ENCODE data around the gene FKBP14. TPM values are rescaled to one million over a fixed set of nuclear protein-coding genes. Genes with fewer than 3 reads are reported as not detected.

Gene FKBP14
- total and polyA plus RNA-seq, 2 experiments from 2014 or later, result 11.8 to 12.9 TPM

- H3K9me3 Mint-ChIP-seq, result peaks cover 27% of the 10 kb centered on the region
- no peak overlapping the region for H2AFZ ChIP-seq
- H4K20me1 ChIP-seq (replicated peaks; ENCODE audit: insufficient read depth), result peaks cover 2% of the 10 kb centered on the region; the same call in 1 of the 2 replicates
- peaks cover 11% of the 10 kb centered on the region; the same call in 1 of the 3 replicates for H3K36me3 Mint-ChIP-seq (ENCODE audit: low read depth)
- H3K27me3 Mint-ChIP-seq (ENCODE audit: insufficient read depth, low read depth, poor library complexity), result peaks cover 11% of the 10 kb centered on the region
- no peaks in the 10 kb centered on the region for H3K9me2 ChIP-seq (ENCODE audit: insufficient read depth)
- no peak overlapping the region for H3K27ac ChIP-seq (ENCODE audit: low read depth)
- no peak for TF ChIP-seq ETS1 (IDR thresholded peaks at IDR 0.05)
- TF ChIP-seq REST (IDR thresholded peaks at IDR 0.05; ENCODE audit: unreplicated experiment), result no peak
- no peak for TF ChIP-seq CREB1 (CRISPR knock-in tag; IDR thresholded peaks at IDR 0.05; ENCODE audit: low read depth)
- no peak for TF ChIP-seq EZH2phosphoT487 (IDR thresholded peaks at IDR 0.05; ENCODE audit: unreplicated experiment)
- no peak for TF ChIP-seq EZH2 (IDR thresholded peaks at IDR 0.05; ENCODE audit: low read depth, unreplicated experiment)
- TF ChIP-seq ZNF462 (CRISPR knock-in tag; IDR thresholded peaks at IDR 0.05), result no peak
- TF ChIP-seq ZNF331 (CRISPR knock-in tag; IDR thresholded peaks at IDR 0.05; ENCODE audit: low read depth), result no peak
- TF ChIP-seq JUNB (IDR thresholded peaks at IDR 0.05; ENCODE audit: unreplicated experiment), result no peak
- TF ChIP-seq NANOG (IDR thresholded peaks at IDR 0.05; ENCODE audit: borderline replicate concordance), result no peak
- TF ChIP-seq STAT1 (IDR thresholded peaks at IDR 0.05; ENCODE audit: unreplicated experiment), result no peak
- TF ChIP-seq POLR2AphosphoS5 (IDR thresholded peaks at IDR 0.05; ENCODE audit: low read depth), result no peak
- no peak for TF ChIP-seq ZNF114 (CRISPR knock-in tag; IDR thresholded peaks at IDR 0.05)
- no peak for TF ChIP-seq CTCF (conservative IDR thresholded peaks at IDR 0.05; ENCODE audit: low read depth in 2 of 2)
- H3K4me3 Mint-ChIP-seq, result peak overlapping the region; percentile 78; the same call in 1 of the 3 replicates
- H3K4me1 ChIP-seq (ENCODE audit: insufficient read depth), result peaks cover 17% of the 10 kb centered on the region
- no peak overlapping the region for H3K4me2 ChIP-seq
- no peak overlapping the region for H3K27ac Mint-ChIP-seq
- H3K27me3 ChIP-seq (ENCODE audit: insufficient read depth), result peaks cover 17% of the 10 kb centered on the region
- no peak overlapping the region for H3K4me3 ChIP-seq
- 0 out of 2 replicates have a peak, but pooled peaks cover 8% of the 10 kb centered on the region for H3F3A ChIP-seq (replicated peaks; ENCODE audit: low read depth)
- H3K79me2 ChIP-seq (replicated peaks; ENCODE audit: insufficient read depth), result peaks cover 30% of the 10 kb centered on the region
- DNase-seq (ENCODE audit: low spot score) (no peak), ATAC-seq (no peak)
- peaks cover 18% of the 10 kb centered on the region for H3K4me1 Mint-ChIP-seq
- H3K36me3 ChIP-seq (ENCODE audit: insufficient read depth), result no peaks in the 10 kb centered on the region; the same call in 1 of the 2 replicates
Measured at GRCh38 chr7:29990931-29991330, 35.6 kb downstream of the FKBP14 start.
